H1 (cell line): ENCODE results near the gene TERB2. TPM values are rescaled to one million over a fixed set of nuclear protein-coding genes. Genes with fewer than 3 reads are reported as not detected.
"Not testable (repeated sequence)": the region's sequence is repeated elsewhere in the genome, so short reads cannot be mapped to it uniquely, and the experiment has no call there.

Source experiments
- CTCF ChIA-PET: fragments of 300-600 bp; sonication (Branson Sonifier 250); formaldehyde crosslinking; loops from one replicate; lab custom pipeline; 2021; ENCODE audit not compliant: partially characterized antibody; lab: Charles Lee
- POLR2A ChIA-PET: fragments of 300-600 bp; sonication (Branson Sonifier 250); formaldehyde crosslinking; loops from one replicate; lab custom pipeline; 2021; ENCODE audit warnings: inconsistent platforms; ENCODE audit not compliant: partially characterized antibody; lab: Charles Lee
- DNase-seq, 2 experiments: peaks; one replicate each; pipeline versions ENCODE4 v3.0.0 to v3.0.0-alpha.2; 2010 to 2022; ENCODE audit warnings: low spot score in 2 of 2, low read depth in 1 of 2, mixed read lengths in 1 of 2
- FAIRE-seq: peaks from 2 replicates; lab custom pipeline; 2011; peaks lifted over from hg19 to GRCh38; lab: Jason Lieb, UNC
- H2AFZ ChIP-seq: 2 replicates; pipeline ENCODE4 v1.8.1; 2012; ENCODE audit warnings: low read length, inconsistent platforms
- H2AK5ac ChIP-seq: 2 replicates; pipeline ENCODE4 v1.6.1; 2013; ENCODE audit warnings: low read depth, low read length
- H2BK120ac ChIP-seq: replicated peaks from 2 replicates; pipeline ENCODE3; 2013; ENCODE audit warnings: low read depth, low read length, inconsistent platforms
- H2BK12ac ChIP-seq: 2 replicates; pipeline ENCODE4 v1.6.1; 2013; ENCODE audit warnings: low read depth, low read length
- H2BK15ac ChIP-seq: 2 replicates; pipeline ENCODE4 v1.6.1; 2013; ENCODE audit warnings: low read length
- H2BK20ac ChIP-seq: 2 replicates; pipeline ENCODE4 v1.6.1; 2013; ENCODE audit warnings: low read length
- H2BK5ac ChIP-seq: 2 replicates; pipeline ENCODE4 v1.6.1; 2013; ENCODE audit warnings: low read depth, low read length
- H3K14ac ChIP-seq: 2 replicates; pipeline ENCODE4 v1.6.1; 2013; ENCODE audit warnings: inconsistent platforms; ENCODE audit not compliant: insufficient read length
- H3K18ac ChIP-seq: 2 replicates; pipeline ENCODE4 v1.6.1; 2013; ENCODE audit warnings: low read length; ENCODE audit errors: extremely low read depth
- H3K23ac ChIP-seq: 2 replicates; pipeline ENCODE4 v1.6.1; 2013; ENCODE audit warnings: inconsistent platforms; ENCODE audit not compliant: insufficient read length
- H3K23me2 ChIP-seq: 2 replicates; pipeline ENCODE4 v1.6.1; 2013; ENCODE audit warnings: low read depth, low read length
- H3K27ac ChIP-seq: 2 replicates; pipeline ENCODE4 v1.6.1; 2011; ENCODE audit warnings: low read depth, low read length, inconsistent platforms
- H3K27me3 ChIP-seq, 4 experiments: replicated peaks in 1 of 4; 1 replicate in 1 of 4; 2 replicates in 3 of 4; pipeline versions ENCODE4 v1.6.1 to v1.8.1; 2011 to 2013; ENCODE audit warnings: low read length in 3 of 4, mild to moderate bottlenecking in 3 of 4, inconsistent platforms in 2 of 4, mixed read lengths in 2 of 4, moderate library complexity in 1 of 4; ENCODE audit not compliant: control insufficient read depth in 3 of 4, insufficient read depth in 3 of 4; ENCODE audit errors: extremely low read depth in 1 of 4
- H3K36me3 ChIP-seq, 4 experiments: 2 replicates each; pipeline versions ENCODE4 v1.6.1 to v1.8.1; 2011 to 2013; ENCODE audit warnings: mild to moderate bottlenecking in 4 of 4, low read length in 3 of 4, moderate library complexity in 2 of 4, control low read depth in 1 of 4, inconsistent platforms in 1 of 4; ENCODE audit not compliant: insufficient read depth in 4 of 4, control insufficient read depth in 2 of 4
- H3K4ac ChIP-seq: replicated peaks from 2 replicates; pipeline ENCODE3; 2013; ENCODE audit warnings: low read length, low read depth, mixed read lengths, inconsistent platforms; ENCODE audit not compliant: insufficient read length
- H3K4me1 ChIP-seq, 4 experiments: replicated peaks in 1 of 4; 1 replicate in 1 of 4; 2 replicates in 3 of 4; pipeline versions ENCODE4 v1.6.1 to v1.8.1; 2011 to 2013; ENCODE audit warnings: low read length in 3 of 4, inconsistent platforms in 2 of 4, mixed read lengths in 1 of 4; ENCODE audit not compliant: insufficient read depth in 4 of 4, control insufficient read depth in 3 of 4
- H3K4me2 ChIP-seq, 2 experiments: 2 replicates each; pipeline versions ENCODE4 v1.6.1 to v1.8.1; 2011 to 2013; ENCODE audit warnings: low read depth in 2 of 2, low read length in 2 of 2, control low read depth in 1 of 2, inconsistent platforms in 1 of 2, mild to moderate bottlenecking in 1 of 2; ENCODE audit not compliant: insufficient read depth in 1 of 2
- H3K4me3 ChIP-seq, 4 experiments: fragments of 200-600, 300-600 bp in 1 of 4; sonication (generic), shearing (Covaris generic), sonication (Bioruptor Twin) in 1 of 4; 2 replicates each; pipeline versions ENCODE4 v1.5.1 to v1.8.1; 2011 to 2016; ENCODE audit warnings: low read length in 4 of 4, low read depth in 3 of 4, control low read depth in 2 of 4, inconsistent platforms in 2 of 4, mild to moderate bottlenecking in 2 of 4, mixed read lengths in 1 of 4, moderate library complexity in 1 of 4; ENCODE audit not compliant: insufficient read depth in 2 of 4; ENCODE audit errors: extremely low read depth in 1 of 4
- H3K56ac ChIP-seq: replicated peaks from 2 replicates; pipeline ENCODE3; 2013; ENCODE audit warnings: low read depth, mild to moderate bottlenecking, mixed read lengths, low read length, inconsistent platforms; ENCODE audit not compliant: insufficient read length
- H3K79me1 ChIP-seq: 2 replicates; pipeline ENCODE4 v1.6.1; 2013; ENCODE audit warnings: low read depth, low read length, control low read depth
- H3K79me2 ChIP-seq, 2 experiments: 2 replicates each; pipeline versions ENCODE4 v1.6.1 to v1.8.1; 2012 to 2013; ENCODE audit warnings: low read length in 2 of 2, mild to moderate bottlenecking in 2 of 2, inconsistent platforms in 1 of 2; ENCODE audit not compliant: insufficient read depth in 2 of 2, control insufficient read depth in 1 of 2
- H3K9ac ChIP-seq, 4 experiments: replicated peaks in 1 of 4; 1 replicate in 1 of 4; 2 replicates in 3 of 4; pipeline versions ENCODE4 v1.6.1 to v1.8.1; 2011 to 2013; ENCODE audit warnings: low read depth in 3 of 4, low read length in 3 of 4, control low read depth in 2 of 4, mild to moderate bottlenecking in 2 of 4, moderate library complexity in 2 of 4, inconsistent platforms in 1 of 4; ENCODE audit errors: extremely low read depth in 1 of 4
- H3K9me3 ChIP-seq, 2 experiments: 2 replicates each; pipeline versions ENCODE4 v1.6.1 to v1.8.1; 2012 to 2013; ENCODE audit warnings: mild to moderate bottlenecking in 2 of 2, moderate library complexity in 2 of 2, control low read depth in 1 of 2, inconsistent platforms in 1 of 2, low read depth in 1 of 2, low read length in 1 of 2, mixed read lengths in 1 of 2; ENCODE audit not compliant: insufficient read depth in 2 of 2
- H4K20me1 ChIP-seq, 2 experiments: replicated peaks in 1 of 2; 2 replicates each; pipeline versions ENCODE3 to v1.8.1; 2011 to 2013; ENCODE audit warnings: inconsistent platforms in 2 of 2, low read length in 2 of 2, mild to moderate bottlenecking in 1 of 2; ENCODE audit not compliant: insufficient read depth in 2 of 2, control insufficient read depth in 1 of 2
- H4K5ac ChIP-seq: 2 replicates; pipeline ENCODE4 v1.6.1; 2013; ENCODE audit warnings: low read length, low read depth, mixed read lengths, inconsistent platforms; ENCODE audit not compliant: insufficient read length
- H4K8ac ChIP-seq: 2 replicates; pipeline ENCODE4 v1.8.0; 2013; ENCODE audit warnings: mild to moderate bottlenecking, moderate library complexity, low read length, inconsistent platforms; ENCODE audit not compliant: insufficient read depth; ENCODE audit errors: extremely low read depth
- H4K91ac ChIP-seq: replicated peaks from 2 replicates; pipeline ENCODE3; 2013; ENCODE audit warnings: low read length, mixed read lengths, inconsistent platforms; ENCODE audit not compliant: insufficient read length
- WGBS, 2 experiments: shearing (Covaris generic) in 1 of 2; methylation state at CpG; one replicate each; pipeline versions ENCODE4 v1.1.6 to v1.1.7; 2013 to 2015; ENCODE audit warnings: low lambda C conversion rate in 2 of 2, mixed read lengths in 2 of 2, inconsistent platforms in 1 of 2, low coverage in 1 of 2, missing lambda C conversion rate in 1 of 2; ENCODE audit not compliant: insufficient replicate concordance in 2 of 2, insufficient coverage in 1 of 2, insufficient read length in 1 of 2; ENCODE audit errors: extremely low coverage in 1 of 2, missing lambda C conversion rate in 1 of 2; 5-methylcytosine and 5-hydroxymethylcytosine counted together
- polyA plus RNA-seq, 7 experiments: library from polyadenylated mRNA; depleted of rRNA in 3 of 7; stranded (reverse) in 5 of 7; unstranded in 2 of 7; fragments of >200 nt in 5 of 7; fragments of 200-250 nt in 2 of 7; gene quantifications; 1 replicate in 5 of 7; 2 replicates in 1 of 7; 4 replicates in 1 of 7; pipeline versions ENCODE4 v1.2.1 to v1.2.3, GENCODE V29; 2011 to 2013; ENCODE audit warnings: missing spikeins in 2 of 7, mixed read lengths in 2 of 7
- total RNA-seq: library from RNA; stranded (reverse); fragmentation: NEBNext Ultra II Directional; extraction: Animal tissue kit (Norgen Biotek cat#: 25700); gene quantifications from 2 replicates; pipeline ENCODE4 v1.2.1, GENCODE V29; 2021

Gene TERB2
- total and polyA plus RNA-seq, 2 of the 8 experiments (the other 6 are each of a cell fraction or from before 2014, with no cell fraction given) = not detected

DNA sequence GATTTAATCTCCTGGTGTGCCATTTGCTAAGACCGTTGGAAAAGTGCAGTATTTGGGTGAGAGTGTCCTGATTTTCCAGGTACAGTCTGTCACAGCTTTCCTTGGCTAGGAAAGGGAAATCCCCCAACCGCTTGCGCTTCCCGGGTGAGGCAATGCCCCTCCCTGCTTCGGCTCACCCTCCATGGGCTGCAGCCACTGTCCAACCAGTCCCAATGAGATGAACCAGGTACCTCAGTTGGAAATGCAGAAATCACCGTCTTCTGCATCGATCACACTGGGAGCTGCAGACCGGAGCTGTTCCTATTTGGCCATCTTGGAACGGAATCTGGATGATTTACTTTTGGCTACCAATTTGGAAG, 64.4 kb downstream of the TERB2 start:
- H3K23me2 ChIP-seq, H4K20me1 ChIP-seq, H4K5ac ChIP-seq, H3K27ac ChIP-seq, H3K4me3 ChIP-seq, H2BK20ac ChIP-seq, H2AK5ac ChIP-seq, H2BK120ac ChIP-seq, H3K9me3 ChIP-seq, H3K14ac ChIP-seq, H3K4me2 ChIP-seq, FAIRE-seq, H3K18ac ChIP-seq, H2BK5ac ChIP-seq, POLR2A ChIA-PET, H4K8ac ChIP-seq, H3K56ac ChIP-seq, H2BK15ac ChIP-seq, H3K4ac ChIP-seq, H3K9ac ChIP-seq, DNase-seq, H3K23ac ChIP-seq, H2AFZ ChIP-seq, H4K91ac ChIP-seq, H3K36me3 ChIP-seq, H3K79me1 ChIP-seq, H3K27me3 ChIP-seq, H2BK12ac ChIP-seq: not testable (repeated sequence)
- H3K79me2 ChIP-seq = peaks cover 0 to 16% of the 10 kb centered on the region in 2 experiments; a peak in 2 of 4 replicates
- peaks cover 4 to 10% (median 7%) of the 10 kb centered on the region in 4 experiments for H3K4me1 ChIP-seq
- CTCF ChIA-PET = interaction anchor here (0.7 to 1.3 kb wide), 4 partner anchors 9 to 168 kb away, joined by 3 read pairs; no protein-coding TSS in a partner anchor
- 93% methylated on average over 9 of the region's 9 CpGs; no CpG with 5 or more reads in 1 of the 2 experiments for WGBS, 2 experiments
